Measurements from ENCODE around the gene SNAP25.

The SNAP25 gene

DNA sequence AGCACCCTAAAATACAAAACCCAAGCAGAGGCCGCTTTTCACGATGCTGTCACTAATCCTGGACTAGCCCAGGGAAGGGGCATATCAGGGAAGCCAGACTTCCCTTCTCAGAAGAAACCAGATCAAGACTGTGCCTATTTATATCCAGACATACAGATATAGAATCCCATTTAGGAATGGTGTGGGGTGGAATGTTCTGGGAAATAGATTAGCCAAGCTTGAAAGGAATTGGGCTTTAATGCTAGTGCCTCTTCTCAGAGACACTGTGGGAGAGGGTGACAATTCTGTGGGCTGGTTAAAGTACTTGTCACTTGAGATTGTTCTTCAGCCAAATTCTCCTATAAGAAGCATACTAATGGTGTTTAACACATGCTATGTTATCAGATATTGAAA, 45.5 kb downstream of the SNAP25 start:
- DNase-seq: no peak

DNA sequence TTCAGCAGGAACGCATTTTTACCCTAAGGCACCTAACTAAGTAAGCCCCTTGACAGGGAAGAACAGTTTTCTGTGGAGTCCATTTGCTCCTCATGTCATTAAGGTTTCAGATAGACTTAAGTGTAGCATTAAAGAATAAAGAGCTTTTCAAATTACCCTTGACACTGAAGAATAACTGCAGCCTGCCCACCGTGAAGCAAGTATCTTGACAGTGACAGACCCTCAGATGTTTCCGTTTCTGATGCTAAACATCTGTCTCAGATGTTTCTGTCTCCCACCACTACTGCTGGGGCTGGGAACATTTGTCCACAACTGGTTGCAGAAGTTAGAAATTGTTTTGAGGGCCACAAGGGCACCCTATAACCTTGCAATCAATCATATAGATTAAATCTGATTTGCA, 50.0 kb downstream of the SNAP25 start:
- DNase-seq: no peak

DNA sequence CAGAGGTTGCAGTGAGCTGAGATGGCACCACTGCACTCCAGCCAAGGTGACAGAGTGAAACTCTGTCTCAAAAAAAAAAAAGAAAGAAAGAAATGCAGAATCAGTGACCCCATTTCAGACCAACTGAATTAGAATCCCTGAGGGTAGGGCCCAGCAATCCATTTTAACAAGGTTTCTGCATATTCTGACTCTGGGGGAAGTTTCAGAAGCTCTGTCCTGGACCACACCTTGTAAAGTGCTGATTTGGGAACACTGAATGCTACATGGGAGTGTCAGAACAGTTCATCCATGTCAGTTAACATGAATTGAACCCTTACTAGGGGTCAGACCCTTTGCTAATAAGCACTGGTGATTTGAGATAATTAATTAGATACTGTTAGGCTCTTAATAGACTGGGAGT, 52.0 kb downstream of the SNAP25 start:
- no peak for DNase-seq

- DNase-seq: no peak
These were observed 53.0 kb downstream of the SNAP25 start for GRCh38 chr20:10271494-10272219.

DNA sequence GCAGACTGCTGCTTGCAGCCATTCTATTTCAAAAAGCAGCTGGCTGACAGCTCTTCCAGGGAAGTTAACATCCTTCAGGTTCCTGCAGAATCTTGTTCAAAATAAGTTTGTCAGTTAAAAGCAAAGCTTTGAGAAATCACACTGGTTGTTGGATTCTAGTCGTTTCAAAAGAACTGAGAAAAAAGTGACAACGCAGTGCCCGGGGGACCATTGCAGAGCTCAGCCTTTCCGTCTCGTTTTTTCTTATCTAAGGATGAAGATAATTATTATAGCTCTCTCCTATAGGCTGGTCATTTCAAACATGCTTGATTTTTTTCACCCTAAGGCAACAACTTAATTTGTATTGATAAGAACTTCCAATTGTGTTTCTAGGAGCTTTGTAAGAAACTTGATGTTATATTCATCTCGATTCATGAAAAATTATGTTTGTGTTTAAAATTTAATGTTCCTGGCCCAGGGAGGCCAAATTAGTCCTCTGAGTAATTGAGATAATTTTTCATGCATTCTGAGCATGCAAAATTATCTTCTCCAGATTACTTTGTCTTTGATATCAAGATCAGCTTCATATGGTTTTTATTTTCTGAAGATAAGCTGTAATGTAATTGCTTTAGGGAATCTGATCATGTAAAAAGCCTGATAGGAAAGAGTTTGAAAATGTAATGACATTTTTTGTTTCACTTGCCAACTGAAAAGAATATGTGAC, 58.4 kb downstream of the SNAP25 start:
- DNase-seq: no peak

DNA sequence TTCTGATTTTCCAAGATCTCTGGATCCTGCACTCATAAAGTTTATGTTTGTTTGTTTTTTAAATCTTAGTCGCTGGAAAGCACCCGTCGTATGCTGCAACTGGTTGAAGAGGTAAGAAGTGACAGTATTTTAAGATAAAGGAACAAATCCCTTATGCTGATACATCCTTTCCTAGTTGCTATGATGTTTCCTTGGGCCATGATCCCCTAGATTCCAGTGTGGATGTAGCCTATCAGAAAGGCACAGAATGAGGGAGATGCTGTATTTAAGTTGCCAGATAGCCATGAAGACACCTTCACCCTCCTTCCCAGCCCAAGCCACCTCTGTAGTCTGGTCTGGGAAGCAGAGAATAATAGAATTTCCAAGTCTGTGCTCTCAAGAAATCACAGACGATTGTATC, 59.0 kb downstream of the SNAP25 start:
- no peak for DNase-seq

DNA sequence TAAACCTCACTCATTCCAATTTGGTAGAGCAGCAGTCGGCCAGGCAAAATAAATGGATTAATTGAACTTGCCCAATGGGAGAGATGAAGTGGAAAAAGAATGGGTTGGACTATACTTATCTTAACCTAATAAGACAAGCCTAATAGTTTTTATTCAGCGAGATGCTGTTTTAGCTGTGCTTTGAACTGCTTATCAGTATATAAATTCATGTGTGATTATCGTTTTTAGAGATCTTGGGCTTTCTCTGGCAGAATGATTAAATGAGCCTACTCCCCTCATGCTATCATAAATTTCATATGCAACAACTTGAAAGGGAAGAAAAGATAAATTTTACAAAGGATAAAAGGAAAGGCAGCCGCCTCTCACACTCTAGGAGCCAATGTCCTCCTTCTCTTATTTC, 59.8 kb downstream of the SNAP25 start:
- no peak for DNase-seq

- DNase-seq: no peak
These were observed 61.6 kb downstream of the SNAP25 start for GRCh38 chr20:10280018-10280908.

- DNase-seq: no peak
These were observed 63.3 kb downstream of the SNAP25 start for GRCh38 chr20:10281911-10282310.

DNA sequence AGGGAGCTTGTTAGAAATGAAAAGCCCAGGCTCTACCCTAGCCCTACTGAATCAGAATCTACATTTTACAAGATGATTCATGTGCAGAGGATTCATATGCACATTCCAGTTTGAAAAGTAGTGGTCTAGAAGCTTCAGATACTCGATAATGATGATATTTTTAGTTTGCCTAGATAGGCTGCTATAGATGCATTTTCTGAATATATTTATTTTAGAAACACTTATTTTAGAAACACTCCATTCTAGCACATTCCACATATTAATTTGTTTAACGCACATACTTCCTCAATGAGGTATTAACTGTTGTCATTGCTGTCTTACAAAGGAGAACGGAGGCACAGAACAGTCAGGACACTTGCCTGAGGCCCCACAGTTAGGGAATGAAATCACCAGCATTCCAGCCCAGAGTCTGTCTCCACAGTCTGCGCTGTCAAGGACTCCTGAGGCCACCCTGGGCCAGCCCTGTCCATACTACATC, 64.4 kb downstream of the SNAP25 start:
- DNase-seq: no peak

- no peak for DNase-seq
These were observed 67.7 kb downstream of the SNAP25 start for GRCh38 chr20:10286356-10286755.

DNA sequence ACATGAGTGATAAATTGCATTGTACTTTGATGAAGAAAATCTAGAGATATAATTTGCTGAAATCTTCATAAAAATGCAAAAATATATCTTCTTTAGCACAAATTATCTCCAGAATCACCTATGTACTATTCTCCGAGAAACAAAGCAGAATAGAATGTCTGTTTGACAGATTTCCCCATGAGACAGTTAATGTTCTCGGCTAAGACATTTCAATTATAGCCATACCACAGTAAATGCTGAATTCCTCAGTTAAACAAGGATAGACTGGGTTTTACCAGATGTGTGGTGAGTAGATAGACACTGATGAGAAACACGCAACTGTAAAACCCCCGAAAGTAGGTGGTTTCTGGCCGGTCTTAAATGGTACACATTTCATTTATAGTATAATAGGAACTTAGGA, 69.8 kb downstream of the SNAP25 start:
- no peak for DNase-seq

DNA sequence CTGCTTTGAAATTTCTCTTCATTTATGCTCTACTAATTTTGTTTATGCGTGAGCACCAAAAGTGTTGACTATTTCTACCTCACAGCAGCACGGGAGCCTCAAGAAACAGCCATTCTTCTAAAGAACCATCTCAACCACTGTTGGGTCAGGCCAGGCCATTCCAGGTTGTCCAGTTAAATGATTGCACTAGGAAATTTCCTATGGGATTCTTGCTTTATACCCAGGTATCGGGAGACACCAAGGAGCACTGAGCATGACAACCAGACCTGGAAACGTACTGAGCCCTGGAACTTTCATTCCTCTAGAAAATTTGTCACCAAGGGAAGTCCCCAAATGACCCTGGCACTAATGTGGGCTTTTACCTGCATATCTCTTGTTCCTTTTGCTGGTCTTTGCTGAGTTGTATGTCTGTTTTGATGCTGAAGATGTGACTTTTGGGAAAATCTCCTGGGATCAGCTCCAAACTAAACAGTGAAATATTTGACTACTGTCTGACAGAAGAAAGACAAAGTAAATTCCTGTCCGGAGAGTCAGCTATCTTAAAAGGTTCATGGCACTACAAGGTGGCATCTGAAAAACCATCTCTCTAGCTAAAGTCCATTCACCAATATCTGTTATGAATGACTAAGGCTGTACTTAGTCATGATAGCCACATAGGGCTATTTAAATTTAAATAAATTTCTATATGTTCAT, 70.5 kb downstream of the SNAP25 start:
- no peak for DNase-seq

DNA sequence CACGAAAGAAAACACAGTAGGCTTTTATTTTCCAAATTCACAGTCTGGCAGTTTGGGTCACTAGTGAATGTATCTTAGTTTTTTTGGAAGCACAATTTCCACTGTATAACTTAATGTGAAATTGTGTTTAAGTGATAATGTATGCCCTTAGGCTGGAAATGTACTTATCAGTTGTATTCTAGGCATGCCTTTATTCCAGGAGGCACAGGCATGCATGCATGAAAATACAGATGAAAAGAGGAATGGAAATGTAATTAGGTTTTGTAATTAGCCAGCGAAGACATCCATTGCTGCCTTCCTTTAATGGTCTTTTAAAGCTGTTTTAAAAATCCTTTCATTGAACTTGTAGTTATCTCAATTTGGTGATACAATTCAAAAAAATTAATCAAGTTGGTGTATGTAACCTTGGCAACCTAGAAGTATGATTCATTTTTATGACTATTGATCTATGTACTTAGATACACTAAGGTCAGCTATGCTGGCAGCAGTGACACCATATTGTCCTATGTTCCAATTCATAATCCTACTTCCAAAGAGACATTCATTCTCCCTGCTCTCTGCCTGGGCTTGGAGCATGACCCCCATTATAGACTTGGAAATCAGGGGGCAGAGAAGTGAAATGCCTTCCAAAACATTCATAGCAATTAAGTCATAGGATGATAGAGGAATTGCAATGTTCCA, 73.1 kb downstream of the SNAP25 start:
- DNase-seq: no peak

- no peak for DNase-seq
These were observed 78.6 kb downstream of the SNAP25 start for GRCh38 chr20:10297223-10297622.

DNA sequence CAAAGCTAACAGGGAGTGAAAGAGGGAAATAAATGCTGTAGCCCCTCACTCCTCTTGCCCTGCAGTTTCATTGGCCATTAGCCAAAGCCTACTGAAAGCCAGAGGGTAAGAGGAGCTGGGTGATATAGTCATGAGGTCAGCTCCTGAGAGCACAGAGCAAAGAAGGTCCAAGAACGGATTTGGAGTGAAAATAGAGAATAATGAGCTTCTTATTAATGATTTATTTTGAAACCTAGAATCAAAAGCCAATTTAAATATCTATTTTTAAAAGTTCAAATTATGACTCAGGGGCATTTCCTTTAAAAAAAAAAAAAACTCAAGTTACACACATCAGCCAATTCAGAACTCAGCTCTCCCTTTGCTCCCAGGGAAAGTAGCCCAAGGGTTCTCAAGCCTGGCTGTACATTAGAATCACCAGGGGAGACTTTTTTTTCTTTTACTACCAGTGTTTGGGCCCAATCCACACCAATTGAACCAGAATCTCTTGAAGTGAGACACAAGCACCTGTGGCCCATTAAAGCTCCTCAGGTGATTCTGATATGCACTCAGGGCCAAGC, 79.1 kb downstream of the SNAP25 start:
- no peak for DNase-seq

DNA sequence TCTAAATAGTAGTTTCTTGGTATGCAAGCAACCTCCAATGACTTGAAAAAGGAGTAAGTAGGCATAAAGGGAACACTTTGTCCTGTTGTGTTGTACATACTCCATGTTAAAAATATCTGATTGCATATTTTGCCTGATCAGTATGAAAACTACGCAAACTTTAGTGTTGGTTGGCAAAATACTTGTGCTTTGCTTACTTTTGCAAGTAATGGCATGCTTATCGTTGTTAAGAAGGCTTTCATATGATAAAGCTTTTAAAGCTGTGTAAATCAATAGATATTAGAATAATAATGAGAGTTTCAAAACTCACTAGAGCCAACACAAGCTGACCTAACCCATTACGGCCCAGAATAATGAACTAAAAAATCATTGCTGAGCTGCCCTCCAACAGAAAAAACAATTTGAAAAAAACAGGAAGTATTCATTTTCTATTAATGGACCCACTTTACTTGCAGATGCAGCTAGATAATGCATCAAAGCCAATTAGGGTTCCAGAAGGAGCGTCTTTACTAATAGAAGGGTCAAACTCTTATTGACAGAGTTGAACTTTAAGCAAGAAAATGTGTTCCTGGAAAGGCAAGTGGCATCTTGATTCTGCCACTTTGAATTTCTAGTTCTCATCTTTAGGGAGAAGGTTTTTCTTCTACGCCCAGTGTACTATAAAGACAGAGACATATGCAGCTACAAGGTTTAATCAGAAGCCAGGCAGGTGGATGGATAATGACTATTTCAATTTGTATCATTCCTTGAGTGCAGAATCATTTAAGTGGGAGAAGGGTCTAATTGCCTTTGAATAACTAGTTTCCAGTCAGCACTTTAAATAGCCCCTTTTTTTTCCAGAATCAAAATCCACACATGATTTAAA, 82.2 kb downstream of the SNAP25 start:
- no peak for DNase-seq

GRCh38 chr20:10303852-10304251, 85.2 kb downstream of the SNAP25 start:
- no peak for DNase-seq

- peak in 1 of 2 donors; percentile 3 for DNase-seq
These were observed 85.9 kb downstream of the SNAP25 start for GRCh38 chr20:10304471-10305046.
